ENCODE results near the gene TTC9B.

Gene TTC9B

DNA sequence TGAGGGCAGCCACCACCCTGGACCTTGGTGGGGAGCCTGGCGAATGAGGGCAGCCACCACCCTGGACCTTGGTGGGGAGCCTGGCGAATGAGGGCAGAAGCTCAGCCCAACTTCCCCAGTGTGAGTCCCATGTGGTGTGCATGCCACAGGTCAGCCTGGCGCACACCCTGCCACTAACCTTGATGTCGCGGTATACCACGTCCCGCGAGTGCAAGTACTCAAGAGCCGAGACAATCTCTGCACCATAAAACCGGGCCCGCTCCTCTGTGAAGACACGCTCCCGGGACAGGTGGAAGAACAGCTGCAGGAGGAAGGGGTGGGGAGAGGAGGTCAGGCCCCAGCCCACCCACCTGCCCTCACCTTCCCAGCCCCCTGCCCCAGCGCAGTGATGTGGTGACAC is 19.6 kb upstream of the TTC9B start:
- Histone ChIP-seq H3K4me3 (replicated peaks; ENCODE audit: insufficient read depth, low read length) (no peak overlapping the region), H3K27me3 (ENCODE audit: insufficient read depth, poor library complexity, severe bottlenecking) (no peaks in the 10 kb centered on the region), H3K27ac (replicated peaks) (no peak overlapping the region)
- DNase-seq (ENCODE audit: low read depth in 1 of 2, low spot score in 1 of 2): no peak
- TF ChIP-seq, protein P1, sequence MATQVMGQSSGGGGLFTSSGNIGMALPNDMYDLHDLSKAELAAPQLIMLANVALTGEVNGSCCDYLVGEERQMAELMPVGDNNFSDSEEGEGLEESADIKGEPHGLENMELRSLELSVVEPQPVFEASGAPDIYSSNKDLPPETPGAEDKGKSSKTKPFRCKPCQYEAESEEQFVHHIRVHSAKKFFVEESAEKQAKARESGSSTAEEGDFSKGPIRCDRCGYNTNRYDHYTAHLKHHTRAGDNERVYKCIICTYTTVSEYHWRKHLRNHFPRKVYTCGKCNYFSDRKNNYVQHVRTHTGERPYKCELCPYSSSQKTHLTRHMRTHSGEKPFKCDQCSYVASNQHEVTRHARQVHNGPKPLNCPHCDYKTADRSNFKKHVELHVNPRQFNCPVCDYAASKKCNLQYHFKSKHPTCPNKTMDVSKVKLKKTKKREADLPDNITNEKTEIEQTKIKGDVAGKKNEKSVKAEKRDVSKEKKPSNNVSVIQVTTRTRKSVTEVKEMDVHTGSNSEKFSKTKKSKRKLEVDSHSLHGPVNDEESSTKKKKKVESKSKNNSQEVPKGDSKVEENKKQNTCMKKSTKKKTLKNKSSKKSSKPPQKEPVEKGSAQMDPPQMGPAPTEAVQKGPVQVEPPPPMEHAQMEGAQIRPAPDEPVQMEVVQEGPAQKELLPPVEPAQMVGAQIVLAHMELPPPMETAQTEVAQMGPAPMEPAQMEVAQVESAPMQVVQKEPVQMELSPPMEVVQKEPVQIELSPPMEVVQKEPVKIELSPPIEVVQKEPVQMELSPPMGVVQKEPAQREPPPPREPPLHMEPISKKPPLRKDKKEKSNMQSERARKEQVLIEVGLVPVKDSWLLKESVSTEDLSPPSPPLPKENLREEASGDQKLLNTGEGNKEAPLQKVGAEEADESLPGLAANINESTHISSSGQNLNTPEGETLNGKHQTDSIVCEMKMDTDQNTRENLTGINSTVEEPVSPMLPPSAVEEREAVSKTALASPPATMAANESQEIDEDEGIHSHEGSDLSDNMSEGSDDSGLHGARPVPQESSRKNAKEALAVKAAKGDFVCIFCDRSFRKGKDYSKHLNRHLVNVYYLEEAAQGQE (IDR thresholded peaks at IDR 0.05; ENCODE audit: insufficient replicate concordance, low read depth): no peak

DNA sequence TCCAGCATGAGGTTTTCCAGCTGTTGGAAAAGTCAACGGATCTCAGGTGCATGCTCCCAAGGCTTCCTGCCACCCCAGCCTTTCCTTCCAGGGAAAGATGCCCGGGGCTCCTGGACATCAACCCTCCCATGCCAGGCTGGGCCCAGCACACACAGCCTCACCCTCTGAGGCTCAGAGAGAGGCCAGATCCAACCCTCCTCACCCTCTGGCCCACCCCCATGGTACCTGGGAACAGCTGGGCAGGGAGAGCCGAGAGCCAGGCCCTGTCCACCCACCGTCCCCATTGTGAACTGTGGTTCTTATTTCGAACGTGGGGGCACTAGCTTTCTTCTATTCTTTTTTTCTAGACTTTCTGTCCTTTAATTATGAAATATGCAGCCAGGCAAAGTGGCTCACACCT is 18.2 kb upstream of the TTC9B start:
- H3K4me3 ChIP-seq (replicated peaks; ENCODE audit: insufficient read depth, low read length): no peak overlapping the region
- DNase-seq (ENCODE audit: low read depth in 1 of 2, low spot score in 1 of 2): no peak
- TF ChIP-seq POLR2AphosphoS5 (IDR thresholded peaks at IDR 0.05; ENCODE audit: low read depth) (no peak), GABPA (IDR thresholded peaks at IDR 0.05; ENCODE audit: low read depth) (no peak), SPI1 (IDR thresholded peaks at IDR 0.05; ENCODE audit: borderline replicate concordance, low read depth) (no peak)
- TF ChIP-seq, protein P2, sequence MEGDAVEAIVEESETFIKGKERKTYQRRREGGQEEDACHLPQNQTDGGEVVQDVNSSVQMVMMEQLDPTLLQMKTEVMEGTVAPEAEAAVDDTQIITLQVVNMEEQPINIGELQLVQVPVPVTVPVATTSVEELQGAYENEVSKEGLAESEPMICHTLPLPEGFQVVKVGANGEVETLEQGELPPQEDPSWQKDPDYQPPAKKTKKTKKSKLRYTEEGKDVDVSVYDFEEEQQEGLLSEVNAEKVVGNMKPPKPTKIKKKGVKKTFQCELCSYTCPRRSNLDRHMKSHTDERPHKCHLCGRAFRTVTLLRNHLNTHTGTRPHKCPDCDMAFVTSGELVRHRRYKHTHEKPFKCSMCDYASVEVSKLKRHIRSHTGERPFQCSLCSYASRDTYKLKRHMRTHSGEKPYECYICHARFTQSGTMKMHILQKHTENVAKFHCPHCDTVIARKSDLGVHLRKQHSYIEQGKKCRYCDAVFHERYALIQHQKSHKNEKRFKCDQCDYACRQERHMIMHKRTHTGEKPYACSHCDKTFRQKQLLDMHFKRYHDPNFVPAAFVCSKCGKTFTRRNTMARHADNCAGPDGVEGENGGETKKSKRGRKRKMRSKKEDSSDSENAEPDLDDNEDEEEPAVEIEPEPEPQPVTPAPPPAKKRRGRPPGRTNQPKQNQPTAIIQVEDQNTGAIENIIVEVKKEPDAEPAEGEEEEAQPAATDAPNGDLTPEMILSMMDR (IDR thresholded peaks at IDR 0.05; ENCODE audit: insufficient read depth, low read length): no peak
- TF ChIP-seq, protein P1 (IDR thresholded peaks at IDR 0.05; ENCODE audit: insufficient replicate concordance, low read depth): no peak
- no peaks in the 10 kb centered on the region for H3K27me3 ChIP-seq (ENCODE audit: insufficient read depth, poor library complexity, severe bottlenecking)
- no peak overlapping the region for H3K27ac ChIP-seq (replicated peaks)

DNA sequence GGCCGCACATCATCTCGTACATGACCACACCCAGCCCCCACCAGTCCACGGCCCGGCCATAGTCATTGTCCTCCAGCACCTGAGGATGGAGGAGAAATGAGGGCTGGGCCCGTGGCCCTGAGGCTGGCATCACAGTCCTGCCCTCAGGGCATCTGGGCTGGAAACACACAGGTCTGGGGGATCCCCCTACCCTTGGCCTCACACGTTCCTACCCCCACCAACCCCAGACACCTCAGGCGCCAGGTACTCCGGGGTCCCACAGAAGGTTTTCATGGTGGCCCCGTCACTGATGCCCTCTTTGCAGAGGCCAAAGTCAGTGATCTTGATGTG is 17.8 kb upstream of the TTC9B start:
- no peak for DNase-seq (ENCODE audit: low read depth in 1 of 2, low spot score in 1 of 2)
- no peak overlapping the region for H3K27ac ChIP-seq (replicated peaks)
- no peaks in the 10 kb centered on the region for H3K27me3 ChIP-seq (ENCODE audit: insufficient read depth, poor library complexity, severe bottlenecking)
- TF ChIP-seq SPI1 (IDR thresholded peaks at IDR 0.05; ENCODE audit: borderline replicate concordance, low read depth) (no peak), POLR2AphosphoS5 (IDR thresholded peaks at IDR 0.05; ENCODE audit: low read depth) (no peak), GABPA (IDR thresholded peaks at IDR 0.05; ENCODE audit: low read depth) (no peak)
- TF ChIP-seq, protein P1 (IDR thresholded peaks at IDR 0.05; ENCODE audit: insufficient replicate concordance, low read depth): no peak
- TF ChIP-seq, protein P2 (IDR thresholded peaks at IDR 0.05; ENCODE audit: insufficient read depth, low read length): no peak
- H3K4me3 ChIP-seq (replicated peaks; ENCODE audit: insufficient read depth, low read length): no peak overlapping the region
